GM12875 (cell line): ENCODE data around the gene OXNAD1.

ENCODE experiments used
- H3K4me3 ChIP-seq: one replicate; pipeline ENCODE4 v1.5.1; 2011; ENCODE audit warnings: low read depth, low read length, control low read depth
- CTCF ChIP-seq: IDR thresholded peaks from 2 replicates; pipeline ENCODE4 v1.5.1; 2011; ENCODE audit warnings: low read depth, mild to moderate bottlenecking, control low read depth, inconsistent platforms, low read length, moderate library complexity, borderline replicate concordance; ENCODE audit not compliant: insufficient read depth

Gene OXNAD1

GRCh38 chr3:16316847-16317560 is 52.0 kb downstream of the OXNAD1 start:
- no peak for TF ChIP-seq CTCF

GRCh38 chr3:16317561-16317945 is 52.5 kb downstream of the OXNAD1 start:
- no peak for TF ChIP-seq CTCF
- no peak overlapping the region for H3K4me3 ChIP-seq

More at GRCh38 chr3:16316847-16317560, 52.0 kb downstream of the OXNAD1 start:
- no peak overlapping the region for H3K4me3 ChIP-seq

GRCh38 chr3:16318176-16318575 is 53.2 kb downstream of the OXNAD1 start:
- H3K4me3 ChIP-seq: no peak overlapping the region
- TF ChIP-seq CTCF: no peak

GRCh38 chr3:16319307-16319706 is 54.3 kb downstream of the OXNAD1 start:
- no peak overlapping the region for H3K4me3 ChIP-seq
- TF ChIP-seq CTCF: peak; percentile 50; the same call in 1 of the 2 replicates

GRCh38 chr3:16319723-16320122 is 54.7 kb downstream of the OXNAD1 start:
- H3K4me3 ChIP-seq: no peak overlapping the region
- TF ChIP-seq CTCF: no peak

GRCh38 chr3:16320711-16321110 is 55.7 kb downstream of the OXNAD1 start:
- no peak overlapping the region for H3K4me3 ChIP-seq
- no peak for TF ChIP-seq CTCF

GRCh38 chr3:16322189-16322588 is 57.2 kb downstream of the OXNAD1 start:
- H3K4me3 ChIP-seq: no peak overlapping the region
- TF ChIP-seq CTCF: no peak
